Liver (tissue), 9 donors: ENCODE data around the gene SCUBE1. TPM values are rescaled to one million over a fixed set of nuclear protein-coding genes. Genes with fewer than 3 reads are reported as not detected.

Experiments
- DNase-seq: peaks from one replicate; pipeline ENCODE4 v3.0.0-alpha.2; 2017; ENCODE audit warnings: low spot score
- H3K27ac ChIP-seq, 2 donors: one replicate each; pipeline ENCODE4 v1.7.0; 2013; ENCODE audit warnings: inconsistent platforms in 2 of 2, low read length in 2 of 2, control low read depth in 1 of 2, low read depth in 1 of 2, mild to moderate bottlenecking in 1 of 2
- H3K27me3 ChIP-seq, 4 donors: one replicate each; pipeline versions ENCODE4 v1.6.1 to v1.7.0; 2013; ENCODE audit warnings: low read length in 3 of 4, inconsistent platforms in 1 of 4, mild to moderate bottlenecking in 1 of 4, moderate library complexity in 1 of 4; ENCODE audit not compliant: control insufficient read depth in 4 of 4, insufficient read depth in 4 of 4
- H3K36me3 ChIP-seq, 4 donors: one replicate each; pipeline versions ENCODE4 v1.6.1 to v1.7.0; 2013; ENCODE audit warnings: low read length in 3 of 4, mild to moderate bottlenecking in 3 of 4, low read depth in 1 of 4, moderate library complexity in 1 of 4; ENCODE audit not compliant: control insufficient read depth in 4 of 4, insufficient read depth in 3 of 4
- H3K4me1 ChIP-seq, 4 donors: one replicate each; pipeline versions ENCODE4 v1.6.1 to v1.7.0; 2013; ENCODE audit warnings: low read length in 3 of 4, mild to moderate bottlenecking in 3 of 4, moderate library complexity in 1 of 4; ENCODE audit not compliant: control insufficient read depth in 4 of 4, insufficient read depth in 4 of 4
- H3K4me3 ChIP-seq, 3 donors: one replicate each; pipeline versions ENCODE4 v1.6.1 to v1.7.0; 2013; ENCODE audit warnings: low read length in 3 of 3, control low read depth in 1 of 3, low read depth in 1 of 3, mild to moderate bottlenecking in 1 of 3
- H3K9ac ChIP-seq, 2 donors: one replicate each; pipeline ENCODE4 v1.7.0; 2013; ENCODE audit warnings: low read length in 2 of 2, mild to moderate bottlenecking in 2 of 2, moderate library complexity in 2 of 2, control low read depth in 1 of 2, low read depth in 1 of 2
- H3K9me3 ChIP-seq, 4 donors: one replicate each; pipeline versions ENCODE4 v1.6.1 to v1.7.0; 2013; ENCODE audit warnings: low read length in 3 of 4; ENCODE audit not compliant: control insufficient read depth in 4 of 4
- ATF3 ChIP-seq: IDR thresholded peaks from 2 replicates; pipeline ENCODE4 v1.6.1; 2016; ENCODE audit warnings: antibody characterized with exemption
- CTCF ChIP-seq: fragments of 150-350 bp; IDR thresholded peaks from 2 replicates; pipeline ENCODE4 v1.5.1; 2017; ENCODE audit warnings: improper control_type of control experiment, low read depth, low read length; ENCODE audit not compliant: missing input control
- EGR1 ChIP-seq, 2 donors: IDR thresholded peaks; 2 replicates each; pipeline ENCODE4 v1.6.1; 2016 to 2018; ENCODE audit warnings: antibody characterized with exemption in 2 of 2, low read depth in 2 of 2
- FOXA1 ChIP-seq: IDR thresholded peaks from 2 replicates; pipeline ENCODE4 v1.6.1; 2016; ENCODE audit warnings: antibody characterized with exemption
- FOXA2 ChIP-seq: IDR thresholded peaks from 2 replicates; pipeline ENCODE4 v1.6.1; 2016; ENCODE audit warnings: antibody characterized with exemption
- GABPA ChIP-seq, 2 donors: IDR thresholded peaks in 1 of 2; conservative IDR thresholded peaks in 1 of 2; 2 replicates each; pipeline ENCODE4 v1.6.1; 2016; ENCODE audit warnings: antibody characterized with exemption in 2 of 2, mild to moderate bottlenecking in 1 of 2, moderate library complexity in 1 of 2
- HNF4A ChIP-seq, 2 donors: conservative IDR thresholded peaks; 2 replicates each; pipeline ENCODE4 v1.6.1; 2016; ENCODE audit warnings: antibody characterized with exemption in 2 of 2, mild to moderate bottlenecking in 2 of 2
- HNF4G ChIP-seq: IDR thresholded peaks from 2 replicates; pipeline ENCODE4 v1.6.1; 2016; ENCODE audit warnings: antibody characterized with exemption
- JUND ChIP-seq, 2 donors: IDR thresholded peaks; 2 replicates each; pipeline ENCODE4 v1.6.1; 2016; ENCODE audit warnings: antibody characterized with exemption in 2 of 2
- MAX ChIP-seq: IDR thresholded peaks from 2 replicates; pipeline ENCODE4 v1.6.1; 2016; ENCODE audit warnings: antibody characterized with exemption
- NR2F2 ChIP-seq: IDR thresholded peaks from 2 replicates; pipeline ENCODE4 v1.6.1; 2016; ENCODE audit warnings: antibody characterized with exemption
- RAD21 ChIP-seq, 2 donors: IDR thresholded peaks; 2 replicates each; pipeline ENCODE4 v1.6.1; 2016; ENCODE audit warnings: antibody characterized with exemption in 2 of 2, mild to moderate bottlenecking in 2 of 2
- REST ChIP-seq: IDR thresholded peaks from 2 replicates; pipeline ENCODE4 v1.6.1; 2016; ENCODE audit warnings: antibody characterized with exemption, mild to moderate bottlenecking
- RXRA ChIP-seq, 2 donors: IDR thresholded peaks; 2 replicates each; pipeline ENCODE4 v1.6.1; 2017 to 2018; ENCODE audit warnings: antibody characterized with exemption in 2 of 2, mild to moderate bottlenecking in 1 of 2
- SP1 ChIP-seq: IDR thresholded peaks from 2 replicates; pipeline ENCODE4 v1.6.1; 2018; ENCODE audit warnings: antibody characterized with exemption, mild to moderate bottlenecking
- TAF1 ChIP-seq: conservative IDR thresholded peaks from 2 replicates; pipeline ENCODE4 v1.6.1; 2016; ENCODE audit warnings: antibody characterized with exemption, mild to moderate bottlenecking
- YY1 ChIP-seq: IDR thresholded peaks from 2 replicates; pipeline ENCODE4 v1.6.1; 2016; ENCODE audit warnings: antibody characterized with exemption, mild to moderate bottlenecking
- ZBTB33 ChIP-seq: IDR thresholded peaks from 2 replicates; pipeline ENCODE4 v1.6.1; 2016; ENCODE audit warnings: antibody characterized with exemption
- WGBS: extraction: QIAGEN DNeasy Blood & Tissue Kit; methylation state at CpG from one replicate; pipeline ENCODE4 v1.1.7; 2013; 5-methylcytosine and 5-hydroxymethylcytosine counted together
- polyA plus RNA-seq, 2 donors: library from polyadenylated mRNA; stranded (reverse) in 1 of 2; unstranded in 1 of 2; fragments of 200-250 nt in 1 of 2; fragments of >200 nt in 1 of 2; fragmentation: Nextera tagmentation in 1 of 2; extraction: Ambion mirVana in 1 of 2; gene quantifications; one replicate each; pipeline versions ENCODE4 v1.2.1 to v1.2.3, GENCODE V29; 2013 to 2015
- total RNA-seq, 2 donors: library from RNA; depleted of rRNA; stranded (reverse); fragments of >200 nt; gene quantifications; one replicate each; pipeline ENCODE4 v1.2.3, GENCODE V29; 2014
- donor health status: healthy.
- donor health status: healthy.
- donor health status: healthy.
- donor health status: healthy.
- donor health status: healthy.

The SCUBE1 gene
- total and polyA plus RNA-seq, 4 donors: 0.07 to 0.46 (median 0.08) TPM; not detected in 1

- TF ChIP-seq MAX (no peak), YY1 (no peak), HNF4A (conservative IDR thresholded peaks at IDR 0.05) (no peak), JUND (IDR thresholded peaks at IDR 0.05) (no peak), ATF3 (no peak), FOXA1 (no peak), EGR1 (IDR thresholded peaks at IDR 0.05; ENCODE audit: low read depth in 2 of 2) (no peak), NR2F2 (no peak), FOXA2 (no peak), RAD21 (IDR thresholded peaks at IDR 0.05) (no peak), REST (no peak), SP1 (no peak)
- Histone ChIP-seq H3K4me1 (no peaks in the 10 kb centered on the region), H3K36me3 (no peaks in the 10 kb centered on the region), H3K9me3 (no peaks in the 10 kb centered on the region), H3K4me3 (no peak overlapping the region), H3K27me3 (no peaks in the 10 kb centered on the region), H3K9ac (no peak overlapping the region), H3K27ac (no peak overlapping the region)
- no peak for DNase-seq
- 90% methylated on average over 10 of the region's 10 CpGs for WGBS
These were observed 95.5 kb downstream of the SCUBE1 start for GRCh38 chr22:43247546-43248260.

- 83% methylated on average over 4 of the region's 4 CpGs for WGBS
- H3K9ac ChIP-seq: no peak overlapping the region
- no peaks in the 10 kb centered on the region for H3K36me3 ChIP-seq
- no peak for DNase-seq
- H3K27ac ChIP-seq: no peak overlapping the region
- H3K4me3 ChIP-seq: no peak overlapping the region
- no peaks in the 10 kb centered on the region for H3K9me3 ChIP-seq
- TF ChIP-seq RXRA (IDR thresholded peaks at IDR 0.05) (no peak), HNF4A (conservative IDR thresholded peaks at IDR 0.05) (no peak), FOXA2 (no peak), ATF3 (no peak), HNF4G (no peak), NR2F2 (no peak), JUND (IDR thresholded peaks at IDR 0.05) (no peak), ZBTB33 (no peak), SP1 (no peak), YY1 (no peak), MAX (no peak), FOXA1 (no peak), GABPA (IDR thresholded peaks at IDR 0.05 in 1 of 2, conservative IDR thresholded peaks at IDR 0.05 in 1 of 2) (no peak), TAF1 (no peak), EGR1 (IDR thresholded peaks at IDR 0.05; ENCODE audit: low read depth in 2 of 2) (no peak), RAD21 (IDR thresholded peaks at IDR 0.05) (no peak), CTCF (no peak), REST (no peak)
- H3K27me3 ChIP-seq: no peaks in the 10 kb centered on the region
- H3K4me1 ChIP-seq: no peaks in the 10 kb centered on the region
These were observed 97.0 kb downstream of the SCUBE1 start for GRCh38 chr22:43246188-43246587.
